Smooth muscle cell (in vitro differentiated cells): ENCODE data around the gene TMEM178B. TPM values are rescaled to one million over a fixed set of nuclear protein-coding genes. Genes with fewer than 3 reads are reported as not detected.

ENCODE experiments used
- DNase-seq: peaks from one replicate; lab custom pipeline; 2025; ENCODE audit not compliant: unreplicated experiment; lab: John Stamatoyannopoulos, UW
- H2AFZ ChIP-seq: fragments of 200-600 bp; sonication (generic); 2 replicates; pipeline ENCODE4 v1.6.0; 2016; ENCODE audit warnings: antibody characterized with exemption, low read depth, mild to moderate bottlenecking
- H3F3A ChIP-seq: fragments of 200-600 bp; sonication (generic); 2 replicates; pipeline ENCODE4 v1.6.0; 2017; ENCODE audit warnings: antibody characterized with exemption, low read depth
- H3K27ac ChIP-seq: fragments of 200-600 bp; sonication (generic); 2 replicates; pipeline ENCODE4 v1.5.1; 2016; ENCODE audit warnings: low read depth, mild to moderate bottlenecking
- H3K27me3 ChIP-seq: fragments of 200-600 bp; sonication (generic); 2 replicates; pipeline ENCODE4 v1.6.1; 2016; ENCODE audit warnings: low read depth, mild to moderate bottlenecking
- H3K36me3 ChIP-seq: fragments of 200-600 bp; sonication (generic); 2 replicates; pipeline ENCODE4 v1.5.1; 2016; ENCODE audit warnings: low read depth
- H3K4me1 ChIP-seq: fragments of 200-600 bp; sonication (generic); 2 replicates; pipeline ENCODE4 v1.5.1; 2016; ENCODE audit warnings: low read depth
- H3K4me2 ChIP-seq: fragments of 200-600 bp; sonication (generic); 2 replicates; pipeline ENCODE4 v1.6.0; 2016; ENCODE audit warnings: mild to moderate bottlenecking
- H3K4me3 ChIP-seq: fragments of 200-600 bp; sonication (generic); 2 replicates; pipeline ENCODE4 v1.5.1; 2016; ENCODE audit warnings: mild to moderate bottlenecking
- H3K79me2 ChIP-seq: fragments of 200-600 bp; sonication (generic); 2 replicates; pipeline ENCODE4 v1.6.0; 2016; ENCODE audit warnings: low read depth, mild to moderate bottlenecking
- H3K9ac ChIP-seq: fragments of 200-600 bp; sonication (generic); 2 replicates; pipeline ENCODE4 v1.6.0; 2016; ENCODE audit warnings: low read depth
- H3K9me3 ChIP-seq: fragments of 200-600 bp; sonication (generic); replicated peaks from 2 replicates; pipeline ENCODE4 v1.5.1; 2016; ENCODE audit warnings: low read depth
- H4K20me1 ChIP-seq: fragments of 200-600 bp; sonication (generic); 2 replicates; pipeline ENCODE4 v1.6.0; 2016; ENCODE audit warnings: low read depth
- WGBS: methylation state at CpG from one replicate; pipeline ENCODE4 v1.1.7; 2016; ENCODE audit warnings: low lambda C conversion rate; 5-methylcytosine and 5-hydroxymethylcytosine counted together
- polyA plus RNA-seq: library from polyadenylated mRNA; unstranded; fragments of >200 nt; fragmentation: Nextera tagmentation; extraction: Ambion mirVana; gene quantifications from 2 replicates; pipeline ENCODE4 v1.2.1, GENCODE V29; 2016
- total RNA-seq: library from RNA; depleted of rRNA; stranded (reverse); fragments of >200 nt; gene quantifications from 2 replicates; pipeline ENCODE4 v1.2.3, GENCODE V29; 2014
- TF ChIP-seq, protein P1 (sequence below): fragments of 200-600 bp; sonication (generic); IDR thresholded peaks from 2 replicates; pipeline ENCODE4 v1.5.1; 2017; ENCODE audit warnings: borderline replicate concordance, mild to moderate bottlenecking, antibody characterized with exemption; ENCODE audit not compliant: insufficient read depth, poor library complexity, severe bottlenecking

TMEM178B gene
- total and polyA plus RNA-seq, 2 experiments from 2014 or later = 0.72 TPM; not detected in 1

DNA sequence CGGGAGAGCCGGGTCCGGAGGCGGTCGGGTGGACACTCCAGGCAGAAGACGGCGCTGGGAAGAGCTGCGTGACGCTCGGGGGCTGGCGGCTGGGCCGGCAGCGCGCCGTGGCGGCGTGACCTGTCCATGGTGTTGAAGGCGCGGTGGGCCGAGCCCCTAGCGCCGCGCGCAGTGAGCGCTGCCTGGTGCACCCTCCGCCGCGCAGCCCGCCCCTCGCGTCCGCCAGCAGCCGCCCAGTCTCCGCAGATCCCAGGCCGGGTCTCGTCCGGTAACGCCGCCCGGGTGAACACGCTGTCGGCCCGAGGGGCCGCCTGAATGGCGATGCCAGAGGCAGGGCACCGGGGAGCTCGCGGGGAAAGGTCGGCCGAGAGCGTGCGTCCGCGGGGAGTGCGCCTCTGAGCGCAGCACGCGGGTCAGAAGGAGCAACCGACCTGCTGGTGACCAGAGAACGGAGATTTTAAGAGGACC lies 657 bp upstream of the TMEM178B start:
- Histone ChIP-seq H3K79me2 (no peaks in the 10 kb centered on the region), H3K36me3 (no peaks in the 10 kb centered on the region), H4K20me1 (no peaks in the 10 kb centered on the region), H3F3A (no peaks in the 10 kb centered on the region), H2AFZ (no peak overlapping the region), H3K4me2 (peak overlapping the region; percentile 95), H3K9ac (no peak overlapping the region), H3K4me1 (peaks cover 32% of the 10 kb centered on the region), H3K27ac (no peak overlapping the region), H3K27me3 (peaks cover 92% of the 10 kb centered on the region), H3K9me3 (no peaks in the 10 kb centered on the region), H3K4me3 (peak overlapping the region; percentile 50)
- peak; percentile 7 for DNase-seq
- TF ChIP-seq, protein P1, sequence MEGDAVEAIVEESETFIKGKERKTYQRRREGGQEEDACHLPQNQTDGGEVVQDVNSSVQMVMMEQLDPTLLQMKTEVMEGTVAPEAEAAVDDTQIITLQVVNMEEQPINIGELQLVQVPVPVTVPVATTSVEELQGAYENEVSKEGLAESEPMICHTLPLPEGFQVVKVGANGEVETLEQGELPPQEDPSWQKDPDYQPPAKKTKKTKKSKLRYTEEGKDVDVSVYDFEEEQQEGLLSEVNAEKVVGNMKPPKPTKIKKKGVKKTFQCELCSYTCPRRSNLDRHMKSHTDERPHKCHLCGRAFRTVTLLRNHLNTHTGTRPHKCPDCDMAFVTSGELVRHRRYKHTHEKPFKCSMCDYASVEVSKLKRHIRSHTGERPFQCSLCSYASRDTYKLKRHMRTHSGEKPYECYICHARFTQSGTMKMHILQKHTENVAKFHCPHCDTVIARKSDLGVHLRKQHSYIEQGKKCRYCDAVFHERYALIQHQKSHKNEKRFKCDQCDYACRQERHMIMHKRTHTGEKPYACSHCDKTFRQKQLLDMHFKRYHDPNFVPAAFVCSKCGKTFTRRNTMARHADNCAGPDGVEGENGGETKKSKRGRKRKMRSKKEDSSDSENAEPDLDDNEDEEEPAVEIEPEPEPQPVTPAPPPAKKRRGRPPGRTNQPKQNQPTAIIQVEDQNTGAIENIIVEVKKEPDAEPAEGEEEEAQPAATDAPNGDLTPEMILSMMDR = no peak
- WGBS = under 1% methylated on average over 54 of the region's 60 CpGs

GRCh38 chr7:141074162-141074991 lies 513 bp downstream of the TMEM178B start:
- Histone ChIP-seq H3K9ac (no peak overlapping the region), H3K36me3 (no peaks in the 10 kb centered on the region), H3K27ac (no peak overlapping the region), H4K20me1 (no peaks in the 10 kb centered on the region), H3F3A (no peaks in the 10 kb centered on the region), H3K4me1 (peaks cover 32% of the 10 kb centered on the region), H3K9me3 (no peaks in the 10 kb centered on the region), H3K4me2 (peak overlapping the region; percentile 95), H3K27me3 (peaks cover 95% of the 10 kb centered on the region), H3K79me2 (no peaks in the 10 kb centered on the region), H2AFZ (no peak overlapping the region), H3K4me3 (peak overlapping the region; percentile 50)
- TF ChIP-seq, protein P1 = no peak
- 2% methylated on average over 67 of the region's 75 CpGs for WGBS
- DNase-seq = no peak

GRCh38 chr7:141074997-141075396 lies 1.1 kb downstream of the TMEM178B start:
- no peak overlapping the region for H3K9ac ChIP-seq
- H3K9me3 ChIP-seq = no peaks in the 10 kb centered on the region
- H3K4me2 ChIP-seq = no peak overlapping the region
- H3K79me2 ChIP-seq = no peaks in the 10 kb centered on the region
- H4K20me1 ChIP-seq = no peaks in the 10 kb centered on the region
- peaks cover 89% of the 10 kb centered on the region for H3K27me3 ChIP-seq
- H3K4me1 ChIP-seq = peaks cover 32% of the 10 kb centered on the region
- no peaks in the 10 kb centered on the region for H3K36me3 ChIP-seq
- no peaks in the 10 kb centered on the region for H3F3A ChIP-seq
- TF ChIP-seq, protein P1 = no peak
- no peak for DNase-seq
- 35% methylated on average over 4 of the region's 4 CpGs for WGBS
- no peak overlapping the region for H2AFZ ChIP-seq
- H3K4me3 ChIP-seq = no peak overlapping the region
- H3K27ac ChIP-seq = no peak overlapping the region
